Skin epidermis (tissue), 12 donors: ENCODE measurements around the gene CAMSAP2.
"Not testable (repeated sequence)": the region's sequence is repeated elsewhere in the genome, so short reads cannot be mapped to it uniquely, and the experiment has no call there.

Source experiments
- H3K27ac ChIP-seq, 21 experiments: fragments of 200-600 bp; sonication (generic) in 11 of 21; one replicate each; pipeline ENCODE4 v1.5.0; 2020; ENCODE audit warnings: mild to moderate bottlenecking in 3 of 21, inconsistent platforms in 2 of 21, moderate library complexity in 2 of 21
- H3K4me3 ChIP-seq, 7 experiments: fragments of 200-600 bp; sonication (generic) in 2 of 7; one replicate each; pipeline ENCODE4 v1.5.0; 2020; ENCODE audit warnings: inconsistent platforms in 2 of 7, mild to moderate bottlenecking in 2 of 7, moderate library complexity in 1 of 7

The CAMSAP2 gene

GRCh38 chr1:200776949-200777348 is 38.3 kb downstream of the CAMSAP2 start:
- peak overlapping the region in 1 of 21 experiments; percentile 12 for H3K27ac ChIP-seq

GRCh38 chr1:200778766-200779165 is 40.1 kb downstream of the CAMSAP2 start:
- peak overlapping the region in 1 of 21 experiments; percentile 5 for H3K27ac ChIP-seq
- no peak overlapping the region for H3K4me3 ChIP-seq

More at GRCh38 chr1:200776949-200777348, 38.3 kb downstream of the CAMSAP2 start:
- H3K4me3 ChIP-seq = no peak overlapping the region

DNA sequence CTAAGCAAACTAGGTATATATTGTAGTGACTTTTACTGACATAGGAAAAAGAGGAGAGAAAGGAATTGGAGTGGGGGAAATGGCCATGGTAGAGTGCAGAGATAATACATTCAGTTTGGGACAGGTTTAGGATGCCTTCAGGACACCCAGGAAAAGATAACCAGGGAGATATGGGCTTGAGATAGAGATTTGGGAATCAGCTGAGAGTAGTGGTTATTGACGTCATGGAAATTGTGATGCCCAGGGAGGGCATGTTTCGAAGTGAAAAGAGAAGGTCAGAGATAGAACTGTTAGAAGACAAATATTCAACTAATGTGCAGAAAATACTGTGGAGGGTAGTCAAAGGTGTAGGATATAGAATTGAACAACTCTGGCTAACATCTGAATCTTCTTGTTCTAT is 40.6 kb downstream of the CAMSAP2 start:
- H3K4me3 ChIP-seq = no peak overlapping the region
- peak overlapping the region in 1 of 21 experiments; percentile 5 for H3K27ac ChIP-seq

- H3K4me3 ChIP-seq = peak overlapping the region in 2 of 7 experiments; percentile 7 to 11
- peak overlapping the region in 13 of 21 experiments; percentile 13 to 60 (median 43) for H3K27ac ChIP-seq
Observed at GRCh38 chr1:200780545-200781369, 42.1 kb downstream of the CAMSAP2 start.

GRCh38 chr1:200783926-200784325 is 45.2 kb downstream of the CAMSAP2 start:
- Histone ChIP-seq H3K27ac (no peak overlapping the region), H3K4me3 (no peak overlapping the region)

- H3K27ac ChIP-seq = no peak overlapping the region
- no peak overlapping the region for H3K4me3 ChIP-seq
Observed at GRCh38 chr1:200784576-200784975, 45.9 kb downstream of the CAMSAP2 start.

DNA sequence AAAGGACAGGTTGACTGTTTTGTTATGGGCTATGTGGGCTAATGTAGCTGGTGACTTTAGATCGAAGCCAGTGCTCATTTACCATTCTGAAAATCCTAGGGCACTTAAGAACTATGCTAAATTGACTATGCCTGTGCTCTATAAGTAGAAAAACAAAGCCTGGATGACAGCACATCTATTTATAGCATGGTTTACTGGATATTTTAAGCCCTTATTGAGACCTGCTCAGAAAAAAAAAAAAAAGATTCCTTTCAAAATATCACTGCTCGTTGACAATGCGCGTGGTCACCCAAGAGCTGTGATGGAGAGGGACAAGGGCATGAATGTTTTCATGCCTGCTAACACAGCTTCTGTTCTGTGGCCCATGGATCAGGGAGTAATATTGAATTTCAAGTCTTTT is 48.1 kb downstream of the CAMSAP2 start:
- H3K27ac ChIP-seq = no peak overlapping the region
- no peak overlapping the region for H3K4me3 ChIP-seq

GRCh38 chr1:200787896-200788387 is 49.2 kb downstream of the CAMSAP2 start:
- Histone ChIP-seq H3K4me3 (no peak overlapping the region), H3K27ac (no peak overlapping the region)

DNA sequence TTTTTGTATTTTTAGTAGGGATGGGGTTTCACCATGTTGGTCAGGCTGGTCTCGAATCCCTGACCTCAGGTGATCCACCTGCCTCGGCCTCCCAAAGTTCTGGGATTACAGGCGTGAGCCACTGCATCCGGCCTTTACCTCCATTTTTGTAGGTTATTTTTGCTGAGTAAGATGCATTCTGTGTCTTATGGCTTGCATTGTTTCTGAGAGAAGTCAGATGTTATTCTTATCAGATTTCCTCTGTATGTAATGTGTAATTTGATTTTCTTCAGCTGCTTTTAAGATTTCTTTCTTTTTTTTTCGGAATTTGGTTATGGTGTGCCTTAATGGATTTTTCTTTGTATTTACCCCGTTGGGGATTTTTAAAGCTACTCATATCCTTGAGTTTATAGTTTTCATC is 52.3 kb downstream of the CAMSAP2 start:
- not testable (repeated sequence) for H3K27ac ChIP-seq

DNA sequence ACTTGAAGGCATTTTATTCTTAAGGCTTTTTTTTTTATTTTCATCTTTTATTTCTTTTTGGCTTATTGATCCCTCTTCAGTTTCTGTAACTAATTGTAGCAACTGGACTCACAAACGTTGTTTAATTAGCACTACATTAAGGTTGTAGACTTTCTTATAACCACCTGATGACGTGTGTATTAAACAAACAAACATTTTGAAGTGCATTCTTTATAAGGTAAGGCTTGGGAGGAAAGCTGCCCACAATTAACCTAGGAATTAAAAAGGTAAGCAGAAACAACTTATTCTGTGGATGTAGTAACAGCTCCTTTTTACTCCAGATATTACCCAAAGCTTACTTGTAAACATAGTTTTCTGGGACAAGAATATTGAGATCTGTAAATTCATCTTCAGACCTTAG is 55.0 kb downstream of the CAMSAP2 start:
- Histone ChIP-seq H3K27ac (no peak overlapping the region), H3K4me3 (no peak overlapping the region)

More for the DNA sequence above, 52.3 kb downstream of the CAMSAP2 start:
- not testable (repeated sequence) for H3K4me3 ChIP-seq

DNA sequence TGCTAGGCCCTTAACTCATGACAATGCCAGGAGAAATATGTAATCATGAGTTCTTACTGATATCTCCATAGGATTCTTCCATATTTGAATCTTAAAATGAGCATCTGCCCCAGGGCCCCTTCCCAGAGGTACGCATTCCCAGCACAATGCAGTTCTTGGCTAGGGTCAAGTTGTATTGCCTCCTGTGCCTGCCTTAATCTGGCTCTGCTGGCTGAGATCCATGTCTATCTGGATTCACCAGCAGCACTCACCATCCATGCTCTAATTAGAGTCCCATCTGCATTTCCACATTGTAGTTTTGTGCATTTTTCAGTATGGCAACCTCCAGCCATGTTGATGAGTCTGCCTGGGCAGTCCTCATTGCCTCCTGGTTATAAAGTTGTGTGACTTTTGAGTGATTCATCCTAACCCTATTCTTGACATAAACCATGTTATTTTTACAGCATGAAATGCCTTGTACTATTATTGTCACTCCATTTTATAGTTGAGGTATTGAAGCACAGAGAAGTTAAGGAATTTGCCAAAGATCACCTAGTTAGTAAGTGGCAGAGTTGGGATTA is 55.9 kb downstream of the CAMSAP2 start:
- H3K4me3 ChIP-seq = no peak overlapping the region
- H3K27ac ChIP-seq = peak overlapping the region in 1 of 21 experiments; percentile 15

DNA sequence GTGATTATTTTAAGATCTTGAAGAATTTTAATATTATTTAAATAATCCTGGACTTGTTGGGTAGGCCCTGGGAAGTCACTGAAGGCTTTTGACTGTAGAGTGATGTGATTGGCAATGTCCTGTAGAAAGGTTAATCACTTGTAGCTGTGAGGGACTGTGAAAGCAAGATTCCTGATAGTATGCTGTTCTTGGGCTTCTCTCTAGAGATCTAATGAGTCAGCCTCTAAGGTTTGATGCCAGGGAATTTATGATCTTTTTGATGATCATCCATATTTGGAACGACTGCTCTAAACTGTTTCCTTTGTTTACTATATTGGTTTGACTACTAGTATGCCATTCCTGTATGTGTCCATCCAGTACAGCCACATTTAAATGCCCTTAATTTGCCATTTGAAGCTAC is 56.5 kb downstream of the CAMSAP2 start:
- Histone ChIP-seq H3K4me3 (no peak overlapping the region), H3K27ac (peak overlapping the region in 1 of 21 experiments; percentile 15)

GRCh38 chr1:200802042-200802441 is 63.3 kb downstream of the CAMSAP2 start:
- H3K4me3 ChIP-seq = no peak overlapping the region
- no peak overlapping the region for H3K27ac ChIP-seq

DNA sequence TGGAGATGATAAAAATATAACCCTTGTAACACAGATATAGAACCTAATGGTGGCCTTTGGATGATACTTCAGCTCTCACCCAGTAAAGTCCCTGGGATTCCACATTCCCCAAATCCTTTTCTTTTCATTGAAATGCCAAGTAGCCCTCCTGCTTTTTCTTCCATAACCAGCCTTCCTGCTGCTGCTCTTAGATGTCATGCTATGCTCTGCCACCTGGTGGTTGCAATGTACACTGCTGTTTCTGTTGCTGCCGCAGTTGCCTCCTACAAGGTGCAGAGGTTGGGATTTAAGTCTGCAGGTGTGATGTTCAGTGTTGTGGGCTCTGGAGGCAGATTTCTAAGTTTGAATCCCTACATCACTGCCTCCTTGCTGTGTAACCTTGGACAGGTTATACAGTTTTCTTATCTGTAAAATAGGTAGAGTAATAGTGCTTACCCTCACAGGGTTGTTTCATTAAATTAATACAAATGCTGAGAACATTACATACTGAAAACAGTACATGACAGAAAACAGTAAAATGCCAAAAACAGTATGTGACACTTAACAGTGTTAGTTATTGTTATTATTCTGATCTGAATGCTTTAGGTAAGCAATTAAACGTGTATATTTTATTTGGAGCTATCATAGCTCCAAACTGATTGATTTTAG is 64.3 kb downstream of the CAMSAP2 start:
- Histone ChIP-seq H3K4me3 (no peak overlapping the region), H3K27ac (no peak overlapping the region)

GRCh38 chr1:200805719-200806118 is 67.0 kb downstream of the CAMSAP2 start:
- no peak overlapping the region for H3K4me3 ChIP-seq
- no peak overlapping the region for H3K27ac ChIP-seq

DNA sequence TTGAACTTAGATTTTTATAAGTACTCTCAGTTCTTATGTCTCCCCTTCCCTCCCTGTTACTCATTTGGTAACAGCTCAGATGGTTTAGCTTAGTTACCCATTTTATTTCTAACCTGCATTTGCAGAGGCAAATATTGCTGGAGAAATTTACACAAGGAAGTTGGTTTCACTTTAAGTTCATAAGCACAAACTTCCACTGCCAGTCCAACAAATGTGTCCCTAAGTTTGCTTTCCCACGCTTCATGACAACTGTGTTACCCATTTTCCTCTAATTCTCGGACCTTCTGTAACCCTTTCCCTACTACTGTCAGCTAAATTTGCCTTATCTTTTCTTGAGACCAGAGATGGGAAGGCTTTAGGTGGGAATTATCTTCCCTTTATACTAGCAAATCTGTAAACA is 70.2 kb downstream of the CAMSAP2 start:
- Histone ChIP-seq H3K27ac (no peak overlapping the region), H3K4me3 (no peak overlapping the region)

- Histone ChIP-seq H3K27ac (no peak overlapping the region), H3K4me3 (no peak overlapping the region)
Observed at GRCh38 chr1:200811704-200812103, 73.0 kb downstream of the CAMSAP2 start.

- H3K27ac ChIP-seq, H3K4me3 ChIP-seq: not testable (repeated sequence)
Observed at GRCh38 chr1:200816624-200817224, 78.0 kb downstream of the CAMSAP2 start.

GRCh38 chr1:200818248-200818647 is 79.6 kb downstream of the CAMSAP2 start:
- Histone ChIP-seq H3K4me3 (no peak overlapping the region), H3K27ac (no peak overlapping the region)

- Histone ChIP-seq H3K27ac (no peak overlapping the region), H3K4me3 (no peak overlapping the region)
Observed at GRCh38 chr1:200819726-200820125, 81.0 kb downstream of the CAMSAP2 start.
